ENCODE measurements around the gene JAM2.
A peak's percentile ranks its signal among the peaks of the same experiment; 100 is the strongest.
"Not testable (repeated sequence)": the region's sequence is repeated elsewhere in the genome, so short reads cannot be mapped to it uniquely, and the experiment has no call there.

JAM2 gene

GRCh38 chr21:25638660-25639550 lies at the start of gene JAM2:
Gene JAM2, plus strand, starts transcription at chr21:25639258. Its CDS starts 564 bp downstream, at chr21:25639822.
- DNase-seq (ENCODE audit: low spot score): peak; percentile 9

GRCh38 chr21:25589887-25590286 lies 49.2 kb upstream of the JAM2 start:
- no peak for DNase-seq (ENCODE audit: low spot score)

- peak; percentile 91 for DNase-seq (ENCODE audit: low spot score)
Observed at GRCh38 chr21:25607151-25608043, 31.7 kb upstream of the JAM2 start, which contains the start of gene MRPL39. Gene MRPL39, minus strand, starts transcription at chr21:25607481. Its CDS starts 6 bp downstream, at chr21:25607475.

GRCh38 chr21:25608044-25608737 lies 30.9 kb upstream of the JAM2 start:
- DNase-seq (ENCODE audit: low spot score): peak; percentile 85

GRCh38 chr21:25614441-25614840 lies 24.6 kb upstream of the JAM2 start:
- no peak for DNase-seq (ENCODE audit: low spot score)

- DNase-seq (ENCODE audit: low spot score): no peak
Observed at GRCh38 chr21:25615880-25616279, 23.2 kb upstream of the JAM2 start.

GRCh38 chr21:25619198-25619597 lies 19.9 kb upstream of the JAM2 start:
- DNase-seq (ENCODE audit: low spot score): no peak

- no peak for DNase-seq (ENCODE audit: low spot score)
Observed at GRCh38 chr21:25624511-25624910, 14.5 kb upstream of the JAM2 start.

GRCh38 chr21:25625036-25625435 lies 14.0 kb upstream of the JAM2 start:
- DNase-seq (ENCODE audit: low spot score): no peak

GRCh38 chr21:25625776-25626555 lies 13.1 kb upstream of the JAM2 start:
- DNase-seq (ENCODE audit: low spot score): not testable (repeated sequence)

GRCh38 chr21:25626757-25627156 lies 12.3 kb upstream of the JAM2 start:
- DNase-seq (ENCODE audit: low spot score): no peak

- DNase-seq (ENCODE audit: low spot score): no peak
Observed at GRCh38 chr21:25632296-25632695, 6.8 kb upstream of the JAM2 start.

- DNase-seq (ENCODE audit: low spot score): no peak
Observed at GRCh38 chr21:25635310-25635709, 3.7 kb upstream of the JAM2 start.

- no peak for DNase-seq (ENCODE audit: low spot score)
Observed at GRCh38 chr21:25636727-25637126, 2.3 kb upstream of the JAM2 start.

- DNase-seq (ENCODE audit: low spot score): no peak
Observed at GRCh38 chr21:25637851-25638659, 1.0 kb upstream of the JAM2 start.

GRCh38 chr21:25639551-25640201 lies 618 bp downstream of the JAM2 start:
- peak; percentile 37 for DNase-seq (ENCODE audit: low spot score)

- no peak for DNase-seq (ENCODE audit: low spot score)
Observed at GRCh38 chr21:25640202-25640942, 1.3 kb downstream of the JAM2 start.

GRCh38 chr21:25640943-25641292 lies 1.9 kb downstream of the JAM2 start:
- no peak for DNase-seq (ENCODE audit: low spot score)

GRCh38 chr21:25643486-25643885 lies 4.4 kb downstream of the JAM2 start:
- DNase-seq (ENCODE audit: low spot score): no peak
